HuH-7 (cell line): Measurements from ENCODE around the gene TUBA8.
"Not testable (repeated sequence)": the region's sequence is repeated elsewhere in the genome, so short reads cannot be mapped to it uniquely, and the experiment has no call there.

Experiments used
- DNase-seq: peaks from one replicate; pipeline ENCODE4 v3.0.0; 2011; ENCODE audit warnings: low spot score

TUBA8 gene

GRCh38 chr22:18106550-18107341 lies 3.9 kb upstream of the TUBA8 start:
- not testable (repeated sequence) for DNase-seq

DNA sequence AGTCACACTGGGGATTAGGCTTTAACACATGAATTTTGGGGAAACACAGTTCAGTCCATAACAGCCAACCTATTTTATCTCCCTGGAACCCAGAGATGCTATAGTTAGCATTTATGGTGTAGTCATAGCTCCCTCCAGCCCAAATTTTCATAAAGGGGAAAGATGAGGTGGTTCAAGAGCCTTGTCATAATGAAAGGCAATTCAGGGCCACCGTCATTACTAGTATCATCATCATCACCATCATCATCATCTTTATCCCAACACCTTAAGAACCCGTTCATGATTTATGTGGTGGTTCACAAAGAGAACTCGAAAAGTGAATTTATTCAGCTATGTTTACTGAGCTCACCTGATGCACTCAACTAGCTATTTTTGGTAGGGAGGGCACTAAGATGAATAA lies 2.4 kb upstream of the TUBA8 start:
- no peak for DNase-seq

- DNase-seq = peak; percentile 36
Observed at GRCh38 chr22:18109410-18110193, 1.0 kb upstream of the TUBA8 start.

DNA sequence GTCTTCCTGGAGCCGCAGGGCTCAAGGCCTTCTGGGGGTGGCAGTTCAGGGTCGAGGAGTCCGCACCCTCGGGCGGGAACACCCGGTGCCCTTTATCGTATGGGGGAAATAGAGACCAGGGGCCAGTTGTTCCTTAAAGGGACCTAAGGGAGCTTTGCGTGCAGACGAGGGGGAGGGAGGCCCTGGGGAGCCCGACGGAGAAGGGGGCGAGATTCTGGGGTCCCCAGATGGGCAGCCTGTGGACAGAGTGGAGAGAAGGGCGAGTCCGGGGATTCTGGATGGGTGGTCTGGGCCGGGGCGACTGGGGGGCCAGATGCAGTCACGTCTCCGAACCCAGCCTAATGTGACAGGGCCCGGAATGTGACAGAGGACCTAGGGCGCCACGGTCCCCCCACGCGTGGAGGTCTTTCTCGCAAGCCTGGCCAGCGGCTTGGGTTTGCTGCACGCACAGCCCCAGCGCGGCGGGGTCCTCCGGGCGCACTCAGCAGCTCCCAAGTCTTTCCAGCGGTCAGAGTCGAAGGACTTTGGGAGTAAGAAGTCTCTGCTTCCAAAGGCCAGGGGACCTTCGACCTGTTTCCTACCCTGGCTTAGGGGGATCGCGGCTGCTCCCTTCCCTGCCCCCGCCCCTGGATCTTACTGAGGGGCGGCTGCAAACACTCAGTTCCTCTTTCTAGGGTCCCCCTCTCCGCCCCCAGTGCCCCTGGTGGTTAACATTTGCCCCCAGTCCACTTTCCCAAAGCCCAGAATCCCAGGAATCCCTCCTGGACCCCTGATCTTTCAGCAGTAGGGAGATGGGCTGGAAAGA lies 547 bp downstream of the TUBA8 start:
- DNase-seq = no peak

DNA sequence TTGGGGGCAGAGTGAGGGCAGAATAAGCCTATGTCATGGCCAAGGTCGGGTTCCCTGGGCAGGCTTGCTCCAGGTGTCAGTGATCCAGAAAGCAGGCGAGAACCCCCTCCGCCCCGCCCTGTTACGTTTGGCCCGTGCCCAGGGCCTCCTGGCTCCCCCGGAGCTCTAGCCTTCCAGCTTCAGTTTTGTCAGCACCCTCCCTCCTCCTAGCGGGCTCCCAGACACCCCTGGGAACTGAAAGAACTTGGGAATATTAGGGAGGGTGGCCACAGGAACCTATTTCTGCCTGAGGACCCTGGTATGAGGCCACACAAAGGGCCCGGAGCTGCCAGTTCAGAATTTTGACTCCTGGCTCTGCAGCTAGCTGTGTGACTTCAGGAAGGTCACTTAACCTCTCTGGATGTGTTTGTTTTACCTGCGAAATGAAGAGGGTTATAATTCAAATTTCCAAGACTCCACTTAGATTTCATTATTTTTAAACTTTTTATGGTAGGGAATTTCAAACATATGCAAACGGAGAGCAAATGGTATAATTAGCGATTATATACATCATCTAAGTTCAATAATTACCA lies 1.2 kb downstream of the TUBA8 start:
- no peak for DNase-seq

DNA sequence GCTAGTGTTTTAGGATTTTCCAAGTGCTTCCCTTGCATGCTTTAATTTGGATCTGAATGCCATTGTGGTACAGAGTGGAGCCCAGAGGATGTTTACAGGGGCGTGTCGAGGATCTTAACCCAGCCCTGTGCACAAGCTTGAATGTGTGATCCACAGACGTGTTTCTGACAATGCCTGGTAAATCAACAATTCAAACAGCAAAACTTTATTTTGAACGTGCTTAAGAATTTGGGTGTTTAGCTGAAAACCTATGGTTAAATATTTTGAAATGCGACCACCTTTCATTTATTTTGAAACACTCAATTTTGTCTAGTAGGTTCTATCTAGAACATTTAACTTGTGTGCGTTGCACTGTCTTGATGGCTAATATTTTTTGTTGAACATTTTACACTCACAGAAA lies 1.8 kb downstream of the TUBA8 start:
- DNase-seq = no peak

- no peak for DNase-seq
Observed at GRCh38 chr22:18113680-18114394, 3.2 kb downstream of the TUBA8 start.

GRCh38 chr22:18114495-18114894 lies 3.9 kb downstream of the TUBA8 start:
- DNase-seq = no peak

DNA sequence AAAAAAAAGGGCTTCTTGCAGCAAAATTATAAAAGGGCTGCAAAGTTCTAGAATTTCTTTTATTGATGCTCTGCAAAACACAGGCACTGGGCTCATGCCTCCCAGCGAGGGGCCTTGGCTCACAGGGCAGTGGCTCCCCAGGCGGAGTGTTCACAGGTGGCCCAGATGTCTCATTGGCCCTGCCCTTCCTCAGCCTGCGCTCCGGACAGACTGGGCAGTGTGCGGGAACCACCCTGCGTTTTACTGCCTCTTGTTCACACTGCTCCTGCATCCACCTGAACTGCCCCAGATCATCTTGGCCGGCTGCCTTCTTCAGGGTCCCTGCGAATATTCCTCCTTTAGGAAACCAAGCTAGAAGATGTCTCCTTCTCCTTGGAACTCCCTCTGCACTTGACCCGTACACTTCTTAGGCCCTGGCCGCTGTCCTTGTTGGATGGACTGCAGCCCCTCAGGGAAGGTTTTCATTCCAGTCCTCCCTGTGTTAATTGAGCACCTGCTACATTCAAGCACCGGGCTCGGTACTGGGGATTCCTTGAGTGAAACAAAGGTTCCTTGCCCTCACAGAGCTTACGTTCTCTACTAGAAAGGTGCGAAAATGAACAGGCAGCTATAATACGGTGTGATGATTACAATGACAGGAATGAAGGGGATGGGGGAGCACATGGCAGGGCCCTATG lies 4.5 kb downstream of the TUBA8 start:
- DNase-seq = no peak

- DNase-seq = no peak
Observed at GRCh38 chr22:18115906-18116371, 5.3 kb downstream of the TUBA8 start.

- no peak for DNase-seq
Observed at GRCh38 chr22:18116634-18117033, 6.0 kb downstream of the TUBA8 start.

DNA sequence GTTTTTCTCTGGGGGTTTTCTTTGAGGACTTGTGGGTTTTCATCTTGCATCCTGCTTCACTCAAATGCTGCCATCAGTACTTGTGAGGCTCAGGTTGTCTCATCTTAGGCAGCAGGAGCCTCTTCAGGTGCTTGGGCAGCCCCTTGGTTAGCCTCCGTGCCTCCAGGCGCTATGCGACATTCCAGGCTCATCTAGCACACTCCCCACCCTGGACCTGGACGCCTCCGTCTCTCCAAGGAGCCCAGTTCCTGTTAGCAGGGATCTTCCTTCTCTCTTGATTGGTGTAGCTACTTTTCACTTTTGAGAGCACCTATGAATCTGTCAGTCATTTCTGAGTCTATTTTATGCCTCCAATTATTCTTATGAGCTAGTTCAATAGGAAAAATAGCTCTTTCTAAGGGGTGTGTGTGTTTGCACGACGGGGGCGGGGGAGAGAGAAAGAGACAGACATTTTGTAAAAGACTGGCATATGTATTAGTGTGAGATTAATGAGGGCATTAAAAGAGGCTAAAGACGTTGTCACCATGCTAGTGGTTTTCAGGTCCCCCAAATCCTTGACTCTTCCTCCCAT lies 7.8 kb downstream of the TUBA8 start:
- DNase-seq = no peak

GRCh38 chr22:18119409-18120110 lies 9.0 kb downstream of the TUBA8 start:
- DNase-seq = no peak

GRCh38 chr22:18120857-18121256 lies 10.2 kb downstream of the TUBA8 start:
- DNase-seq = no peak

GRCh38 chr22:18121506-18121905 lies 10.9 kb downstream of the TUBA8 start:
- DNase-seq = no peak

- DNase-seq = peak; percentile 40
Observed at GRCh38 chr22:18121954-18122554, 11.4 kb downstream of the TUBA8 start.

GRCh38 chr22:18123476-18124025 lies 12.9 kb downstream of the TUBA8 start:
- not testable (repeated sequence) for DNase-seq

DNA sequence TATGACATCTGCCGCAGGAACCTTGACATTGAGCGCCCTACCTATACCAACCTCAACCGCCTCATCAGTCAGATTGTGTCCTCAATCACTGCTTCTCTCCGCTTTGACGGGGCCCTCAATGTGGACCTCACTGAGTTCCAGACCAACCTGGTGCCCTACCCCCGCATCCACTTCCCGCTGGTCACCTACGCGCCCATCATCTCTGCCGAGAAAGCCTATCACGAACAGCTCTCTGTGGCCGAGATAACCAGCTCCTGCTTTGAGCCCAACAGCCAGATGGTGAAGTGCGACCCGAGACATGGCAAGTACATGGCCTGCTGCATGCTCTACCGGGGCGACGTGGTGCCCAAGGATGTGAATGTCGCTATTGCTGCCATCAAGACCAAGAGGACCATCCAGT lies 16.0 kb downstream of the TUBA8 start:
- DNase-seq = no peak

- DNase-seq = no peak
Observed at GRCh38 chr22:18130018-18130417, 19.4 kb downstream of the TUBA8 start.
